Mesothelial cell of epicardium (in vitro differentiated cells): ENCODE data around the gene MYO1E. TPM values are rescaled to one million over a fixed set of nuclear protein-coding genes. Genes with fewer than 3 reads are reported as not detected.

ENCODE experiments used
- DNase-seq, 2 experiments: peaks; one replicate each; pipeline ENCODE4 v3.0.0; 2021; ENCODE audit warnings: low spot score in 2 of 2; ENCODE audit not compliant: unreplicated experiment in 2 of 2
- H3K27ac Mint-ChIP-seq: 2 replicates; pipeline ENCODE4 v1.8.0; 2021; ENCODE audit warnings: mixed read lengths
- H3K27me3 Mint-ChIP-seq: 2 replicates; pipeline ENCODE4 v1.8.0; 2021; ENCODE audit warnings: low read depth, mixed read lengths
- H3K36me3 Mint-ChIP-seq: 2 replicates; pipeline ENCODE4 v1.8.0; 2021; ENCODE audit warnings: mixed read lengths
- H3K4me1 Mint-ChIP-seq: 2 replicates; pipeline ENCODE4 v1.8.0; 2021; ENCODE audit warnings: mixed read lengths
- H3K4me3 Mint-ChIP-seq: 2 replicates; pipeline ENCODE4 v1.8.0; 2021; ENCODE audit warnings: mild to moderate bottlenecking, moderate library complexity, mixed read lengths
- H3K9me3 Mint-ChIP-seq: 2 replicates; pipeline ENCODE4 v1.8.0; 2021; ENCODE audit warnings: mixed read lengths
- CTCF ChIP-seq: fragments of 200-600 bp; sonication (generic); IDR thresholded peaks from one replicate; pipeline ENCODE4 v1.5.0; 2021; ENCODE audit warnings: antibody characterized with exemption; ENCODE audit not compliant: unreplicated experiment
- total RNA-seq: library from RNA; stranded (reverse); gene quantifications from 3 replicates; pipeline ENCODE4 v1.2.1, GENCODE V29; 2021

The MYO1E gene
- total RNA-seq, 1 donor from 2014 or later, result 54.2 TPM

- Mint-ChIP-seq H3K27ac (peak overlapping the region; percentile 65), H3K4me1 (peaks cover 5% of the 10 kb centered on the region)
- no peak for DNase-seq
Observed at GRCh38 chr15:59221511-59222505, 150.9 kb downstream of the MYO1E start.

GRCh38 chr15:59218710-59219109, 154.0 kb downstream of the MYO1E start:
- H3K36me3 Mint-ChIP-seq, result peaks cover 35% of the 10 kb centered on the region
- no peak for TF ChIP-seq CTCF
- H3K4me3 Mint-ChIP-seq, result no peak overlapping the region
- no peak overlapping the region for H3K27ac Mint-ChIP-seq
- H3K27me3 Mint-ChIP-seq, result no peaks in the 10 kb centered on the region
- no peak for DNase-seq
- no peaks in the 10 kb centered on the region for H3K9me3 Mint-ChIP-seq
- H3K4me1 Mint-ChIP-seq, result peaks cover 5% of the 10 kb centered on the region

More at GRCh38 chr15:59221511-59222505, 150.9 kb downstream of the MYO1E start:
- peaks cover under 1% of the 10 kb centered on the region for H3K9me3 Mint-ChIP-seq
- TF ChIP-seq CTCF, result no peak
- H3K4me3 Mint-ChIP-seq, result no peak overlapping the region
- H3K36me3 Mint-ChIP-seq, result peaks cover 41% of the 10 kb centered on the region
- H3K27me3 Mint-ChIP-seq, result no peaks in the 10 kb centered on the region

GRCh38 chr15:59217876-59218498, 154.7 kb downstream of the MYO1E start:
- TF ChIP-seq CTCF, result no peak
- H3K9me3 Mint-ChIP-seq, result no peaks in the 10 kb centered on the region
- peaks cover 5% of the 10 kb centered on the region for H3K4me1 Mint-ChIP-seq
- DNase-seq, result no peak
- H3K36me3 Mint-ChIP-seq, result peaks cover 29% of the 10 kb centered on the region
- H3K27ac Mint-ChIP-seq, result no peak overlapping the region
- H3K4me3 Mint-ChIP-seq, result no peak overlapping the region
- no peaks in the 10 kb centered on the region for H3K27me3 Mint-ChIP-seq

GRCh38 chr15:59216911-59217310, 155.8 kb downstream of the MYO1E start:
- no peak overlapping the region for H3K4me3 Mint-ChIP-seq
- no peak for DNase-seq
- H3K9me3 Mint-ChIP-seq, result no peaks in the 10 kb centered on the region
- TF ChIP-seq CTCF, result no peak
- peaks cover 22% of the 10 kb centered on the region for H3K36me3 Mint-ChIP-seq
- H3K27ac Mint-ChIP-seq, result no peak overlapping the region
- no peaks in the 10 kb centered on the region for H3K27me3 Mint-ChIP-seq
- H3K4me1 Mint-ChIP-seq, result peaks cover 2% of the 10 kb centered on the region

- Mint-ChIP-seq H3K36me3 (peaks cover 24% of the 10 kb centered on the region), H3K4me1 (peaks cover 18% of the 10 kb centered on the region), H3K27ac (peak overlapping the region; percentile 2), H3K4me3 (no peak overlapping the region), H3K27me3 (no peaks in the 10 kb centered on the region), H3K9me3 (peaks cover 6% of the 10 kb centered on the region)
- no peak for DNase-seq
- TF ChIP-seq CTCF, result no peak
Observed at GRCh38 chr15:59210186-59210585, 162.5 kb downstream of the MYO1E start.
